Activated T-cell treated with anti-CD3 and anti-CD28 coated beads for 1 hour (primary cell): ENCODE measurements around the gene SPRY4.
"Not testable (repeated sequence)": the region's sequence is repeated elsewhere in the genome, so short reads cannot be mapped to it uniquely, and the experiment has no call there.

Experiments used
- DNase-seq: peaks from one replicate; pipeline ENCODE4 v3.0.0-alpha.2; 2020; ENCODE audit warnings: low read depth

The SPRY4 gene

GRCh38 chr5:142292249-142292648, 32.6 kb downstream of the SPRY4 start:
- DNase-seq, result no peak

GRCh38 chr5:142290577-142291299, 34.1 kb downstream of the SPRY4 start:
- DNase-seq, result no peak

- DNase-seq, result no peak
Measured at GRCh38 chr5:142289708-142290576, 34.9 kb downstream of the SPRY4 start.

- no peak for DNase-seq
Measured at GRCh38 chr5:142287973-142288313, 36.9 kb downstream of the SPRY4 start.

- no peak for DNase-seq
Measured at GRCh38 chr5:142287096-142287972, 37.5 kb downstream of the SPRY4 start.

GRCh38 chr5:142286111-142286510, 38.7 kb downstream of the SPRY4 start:
- DNase-seq, result no peak

- DNase-seq, result no peak
Measured at GRCh38 chr5:142283304-142283703, 41.5 kb downstream of the SPRY4 start.

GRCh38 chr5:142281966-142282365, 42.9 kb downstream of the SPRY4 start:
- DNase-seq, result no peak

- DNase-seq, result no peak
Measured at GRCh38 chr5:142281008-142281367, 43.8 kb downstream of the SPRY4 start.

GRCh38 chr5:142280066-142281007, 44.5 kb downstream of the SPRY4 start:
- DNase-seq, result no peak

- no peak for DNase-seq
Measured at GRCh38 chr5:142278627-142279026, 46.2 kb downstream of the SPRY4 start.

- no peak for DNase-seq
Measured at GRCh38 chr5:142277796-142278195, 47.0 kb downstream of the SPRY4 start.

- DNase-seq, result no peak
Measured at GRCh38 chr5:142276517-142276916, 48.3 kb downstream of the SPRY4 start.

- no peak for DNase-seq
Measured at GRCh38 chr5:142275496-142275895, 49.3 kb downstream of the SPRY4 start.

GRCh38 chr5:142272596-142272995, 52.2 kb downstream of the SPRY4 start:
- not testable (repeated sequence) for DNase-seq

- not testable (repeated sequence) for DNase-seq
Measured at GRCh38 chr5:142264084-142264483, 60.7 kb downstream of the SPRY4 start.

- no peak for DNase-seq
Measured at GRCh38 chr5:142263346-142263745, 61.5 kb downstream of the SPRY4 start.

- no peak for DNase-seq
Measured at GRCh38 chr5:142262683-142263082, 62.1 kb downstream of the SPRY4 start.
